ENCODE data around the gene MTMR11. TPM values are rescaled to one million over a fixed set of nuclear protein-coding genes. Genes with fewer than 3 reads are reported as not detected.

MTMR11 gene
- total and polyA plus RNA-seq, 2 donors (not counting 1 experiment from before 2014, with no cell fraction given): 0.91 TPM; not detected in 1

GRCh38 chr1:149979245-149979971 is 42.7 kb upstream of the MTMR11 start:
- no peak overlapping the region for H2AFZ ChIP-seq (ENCODE audit: insufficient read depth, low read depth, low read length, poor library complexity, severe bottlenecking)
- no peak overlapping the region for H3K27ac Mint-ChIP-seq
- H3K4me2 ChIP-seq (replicated peaks; ENCODE audit: low read depth, low read length, poor library complexity, severe bottlenecking): no peak overlapping the region
- H4K20me1 ChIP-seq (ENCODE audit: control insufficient read depth, insufficient read depth, low read length, poor library complexity, severe bottlenecking): no peaks in the 10 kb centered on the region
- H3K4me1 Mint-ChIP-seq: peaks cover 5% of the 10 kb centered on the region
- 100% methylated on average over 1 of the region's 2 CpGs for WGBS (ENCODE audit: insufficient coverage)
- no peaks in the 10 kb centered on the region for H3K36me3 ChIP-seq (replicated peaks in 1 of 2; ENCODE audit: control extremely low read depth in 1 of 2, control insufficient read depth in 1 of 2, extremely low read depth in 1 of 2, insufficient read depth in 2 of 2, low read length in 1 of 2)
- peaks cover 23% of the 10 kb centered on the region for H3K27me3 Mint-ChIP-seq
- H3K9me3 Mint-ChIP-seq (ENCODE audit: insufficient read depth): no peaks in the 10 kb centered on the region
- H3K9me3 ChIP-seq (ENCODE audit: control extremely low read depth in 1 of 3, control insufficient read depth in 2 of 3, insufficient read depth in 1 of 3, low read length in 2 of 3): no peaks in the 10 kb centered on the region
- intact Hi-C loops (cut with micrococcal nuclease): no loop called here
- TF ChIP-seq EZH2 (IDR thresholded peaks at IDR 0.05; ENCODE audit: borderline replicate concordance, insufficient read depth, low read depth, low read length, poor library complexity, severe bottlenecking): no peak
- TF ChIP-seq, protein P1, sequence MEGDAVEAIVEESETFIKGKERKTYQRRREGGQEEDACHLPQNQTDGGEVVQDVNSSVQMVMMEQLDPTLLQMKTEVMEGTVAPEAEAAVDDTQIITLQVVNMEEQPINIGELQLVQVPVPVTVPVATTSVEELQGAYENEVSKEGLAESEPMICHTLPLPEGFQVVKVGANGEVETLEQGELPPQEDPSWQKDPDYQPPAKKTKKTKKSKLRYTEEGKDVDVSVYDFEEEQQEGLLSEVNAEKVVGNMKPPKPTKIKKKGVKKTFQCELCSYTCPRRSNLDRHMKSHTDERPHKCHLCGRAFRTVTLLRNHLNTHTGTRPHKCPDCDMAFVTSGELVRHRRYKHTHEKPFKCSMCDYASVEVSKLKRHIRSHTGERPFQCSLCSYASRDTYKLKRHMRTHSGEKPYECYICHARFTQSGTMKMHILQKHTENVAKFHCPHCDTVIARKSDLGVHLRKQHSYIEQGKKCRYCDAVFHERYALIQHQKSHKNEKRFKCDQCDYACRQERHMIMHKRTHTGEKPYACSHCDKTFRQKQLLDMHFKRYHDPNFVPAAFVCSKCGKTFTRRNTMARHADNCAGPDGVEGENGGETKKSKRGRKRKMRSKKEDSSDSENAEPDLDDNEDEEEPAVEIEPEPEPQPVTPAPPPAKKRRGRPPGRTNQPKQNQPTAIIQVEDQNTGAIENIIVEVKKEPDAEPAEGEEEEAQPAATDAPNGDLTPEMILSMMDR (IDR thresholded peaks at IDR 0.05): no peak
- no peaks in the 10 kb centered on the region for H3K4me1 ChIP-seq (ENCODE audit: control insufficient read depth in 2 of 2, insufficient read depth in 2 of 2, low read length in 2 of 2)
- no peak overlapping the region for H3K4me3 Mint-ChIP-seq
- no peaks in the 10 kb centered on the region for H3K79me2 ChIP-seq (ENCODE audit: control insufficient read depth, insufficient read depth, low read length)
- no peak overlapping the region for H3K27ac ChIP-seq (ENCODE audit: low read length in 2 of 2)
- H3K4me3 ChIP-seq (ENCODE audit: control extremely low read depth in 1 of 5, extremely low read depth in 1 of 5, insufficient read depth in 1 of 5, low read depth in 2 of 5, low read length in 4 of 5): no peak overlapping the region
- ChIA-PET POLR2A (no interaction called here), CTCF (interaction anchor here (0.6 kb wide), 1 partner anchor 1185 kb away, joined by 3 read pairs; no protein-coding TSS in a partner anchor)
- H3K27me3 ChIP-seq (replicated peaks in 1 of 4; ENCODE audit: control extremely low read depth in 1 of 4, control insufficient read depth in 3 of 4, insufficient read depth in 4 of 4, low read length in 3 of 4): no peaks in the 10 kb centered on the region
- DNase-seq: no peak
- H3K9ac ChIP-seq (ENCODE audit: low read length): no peak overlapping the region
- ATAC-seq (ENCODE audit: low read depth): no peak

DNA sequence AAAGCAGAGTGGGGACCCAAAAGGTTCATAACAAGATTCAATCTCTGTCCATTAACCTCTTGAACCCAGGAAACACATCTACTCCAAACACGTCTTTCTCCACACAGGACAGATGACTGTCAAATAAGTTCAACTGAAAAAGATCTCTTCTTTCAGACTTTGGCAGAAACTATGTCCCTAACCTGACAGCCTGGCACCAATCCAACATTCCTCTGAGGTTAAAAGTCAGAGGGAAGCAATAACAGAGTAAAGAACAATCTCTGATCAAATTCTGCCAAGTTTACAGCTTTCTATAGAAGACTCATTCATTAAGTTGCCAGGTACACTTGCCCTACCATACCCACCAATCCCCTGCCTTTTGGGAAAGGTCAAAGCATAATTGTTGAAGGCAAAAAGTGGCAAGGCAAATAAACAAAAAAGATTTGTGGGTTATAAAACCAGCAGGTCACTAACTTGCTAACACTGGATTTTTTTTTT is 41.9 kb upstream of the MTMR11 start:
- POLR2A ChIA-PET: no interaction called here
- intact Hi-C loops (cut with micrococcal nuclease): no loop called here
- WGBS (ENCODE audit: insufficient coverage): 100% methylated on average over 1 of the region's 1 CpG

More for the DNA sequence above, 41.9 kb upstream of the MTMR11 start:
- Mint-ChIP-seq H3K4me1 (peaks cover 5% of the 10 kb centered on the region), H3K27me3 (peaks cover 17% of the 10 kb centered on the region), H3K9me3 (ENCODE audit: insufficient read depth) (no peaks in the 10 kb centered on the region), H3K4me3 (no peak overlapping the region), H3K27ac (no peak overlapping the region)
- Histone ChIP-seq H3K27me3 (replicated peaks in 1 of 4; ENCODE audit: control extremely low read depth in 1 of 4, control insufficient read depth in 3 of 4, insufficient read depth in 4 of 4, low read length in 3 of 4) (no peaks in the 10 kb centered on the region), H3K27ac (ENCODE audit: low read length in 2 of 2) (no peak overlapping the region), H4K20me1 (ENCODE audit: control insufficient read depth, insufficient read depth, low read length, poor library complexity, severe bottlenecking) (no peaks in the 10 kb centered on the region), H3K4me2 (replicated peaks; ENCODE audit: low read depth, low read length, poor library complexity, severe bottlenecking) (no peak overlapping the region), H2AFZ (ENCODE audit: insufficient read depth, low read depth, low read length, poor library complexity, severe bottlenecking) (no peak overlapping the region), H3K4me1 (ENCODE audit: control insufficient read depth in 2 of 2, insufficient read depth in 2 of 2, low read length in 2 of 2) (no peaks in the 10 kb centered on the region), H3K79me2 (ENCODE audit: control insufficient read depth, insufficient read depth, low read length) (no peaks in the 10 kb centered on the region), H3K4me3 (ENCODE audit: control extremely low read depth in 1 of 5, extremely low read depth in 1 of 5, insufficient read depth in 1 of 5, low read depth in 2 of 5, low read length in 4 of 5) (no peak overlapping the region), H3K9ac (ENCODE audit: low read length) (no peak overlapping the region), H3K9me3 (ENCODE audit: control extremely low read depth in 1 of 3, control insufficient read depth in 2 of 3, insufficient read depth in 1 of 3, low read length in 2 of 3) (no peaks in the 10 kb centered on the region), H3K36me3 (replicated peaks in 1 of 2; ENCODE audit: control extremely low read depth in 1 of 2, control insufficient read depth in 1 of 2, extremely low read depth in 1 of 2, insufficient read depth in 2 of 2, low read length in 1 of 2) (no peaks in the 10 kb centered on the region)
- CTCF ChIA-PET: interaction anchor here (0.6 kb wide), 1 partner anchor 1185 kb away, joined by 3 read pairs; no protein-coding TSS in a partner anchor
- no peak for ATAC-seq (ENCODE audit: low read depth)
- TF ChIP-seq, protein P1 (IDR thresholded peaks at IDR 0.05): no peak
- TF ChIP-seq EZH2 (IDR thresholded peaks at IDR 0.05; ENCODE audit: borderline replicate concordance, insufficient read depth, low read depth, low read length, poor library complexity, severe bottlenecking): no peak
- no peak for DNase-seq
